ENCODE data around the gene RANGRF.
"Not testable (repeated sequence)": the region's sequence is repeated elsewhere in the genome, so short reads cannot be mapped to it uniquely, and the experiment has no call there.

The RANGRF gene

GRCh38 chr17:8288336-8289102, at the start of gene RANGRF:
Gene RANGRF, plus strand, starts transcription at chr17:8288670. Its CDS starts 119 bp downstream, at chr17:8288789.
- peak; percentile 36 to 77 (median 70) for DNase-seq

GRCh38 chr17:8243827-8244226, 44.6 kb upstream of the RANGRF start:
- no peak for DNase-seq

GRCh38 chr17:8244768-8245167, 43.7 kb upstream of the RANGRF start:
- DNase-seq: no peak

- peak; percentile 85 to 94 (median 92) for DNase-seq
Observed at GRCh38 chr17:8248751-8249607, 39.5 kb upstream of the RANGRF start, which contains the start of gene PFAS. Gene PFAS, plus strand, starts transcription at chr17:8249289. Its CDS starts 4,649 bp downstream, at chr17:8253938.

GRCh38 chr17:8249621-8250500, 38.6 kb upstream of the RANGRF start:
- DNase-seq: no peak

GRCh38 chr17:8251411-8251810, 37.1 kb upstream of the RANGRF start:
- not testable (repeated sequence) for DNase-seq

- no peak for DNase-seq
Observed at GRCh38 chr17:8253801-8254200, 34.7 kb upstream of the RANGRF start.

GRCh38 chr17:8254881-8255280, 33.6 kb upstream of the RANGRF start:
- DNase-seq: no peak

GRCh38 chr17:8255499-8255898, 33.0 kb upstream of the RANGRF start:
- no peak for DNase-seq

- DNase-seq: no peak
Observed at GRCh38 chr17:8256291-8256690, 32.2 kb upstream of the RANGRF start.

GRCh38 chr17:8256691-8257090, 31.8 kb upstream of the RANGRF start:
- DNase-seq: no peak

- DNase-seq: no peak
Observed at GRCh38 chr17:8257801-8258200, 30.7 kb upstream of the RANGRF start.

- no peak for DNase-seq
Observed at GRCh38 chr17:8264320-8264719, 24.1 kb upstream of the RANGRF start.

- no peak for DNase-seq
Observed at GRCh38 chr17:8264836-8265542, 23.5 kb upstream of the RANGRF start.

GRCh38 chr17:8266648-8267479, 21.6 kb upstream of the RANGRF start:
- DNase-seq: no peak

- no peak for DNase-seq
Observed at GRCh38 chr17:8267480-8268147, 20.9 kb upstream of the RANGRF start.

GRCh38 chr17:8268550-8269298, 19.7 kb upstream of the RANGRF start:
- no peak for DNase-seq

GRCh38 chr17:8272421-8272820, 16.0 kb upstream of the RANGRF start:
- no peak for DNase-seq

GRCh38 chr17:8273884-8274444, 14.5 kb upstream of the RANGRF start:
- DNase-seq: no peak

GRCh38 chr17:8274816-8275215, 13.7 kb upstream of the RANGRF start:
- DNase-seq: no peak

All from activated naive CD4-positive, alpha-beta T cell (primary cell).